GM12891 (cell line): ENCODE measurements around the gene BICD2.

Experiments
- POLR2A ChIP-seq: IDR thresholded peaks from 2 replicates; pipeline ENCODE4 v1.6.1; 2011; ENCODE audit warnings: low read depth, low read length, control low read depth
- POLR2AphosphoS5 ChIP-seq: IDR thresholded peaks from 2 replicates; pipeline ENCODE4 v1.6.1; 2011; ENCODE audit warnings: low read depth, low read length, control low read depth
- POU2F2 ChIP-seq: IDR thresholded peaks from 2 replicates; pipeline ENCODE4 v1.6.1; 2011; ENCODE audit warnings: low read depth, mild to moderate bottlenecking, control low read depth, low read length, moderate library complexity
- SPI1 ChIP-seq: IDR thresholded peaks from 2 replicates; pipeline ENCODE4 v1.6.1; 2011; ENCODE audit warnings: low read depth, low read length, control low read depth
- TAF1 ChIP-seq: IDR thresholded peaks from 2 replicates; pipeline ENCODE4 v1.6.1; 2011; ENCODE audit warnings: low read depth, low read length, control low read depth

DNA sequence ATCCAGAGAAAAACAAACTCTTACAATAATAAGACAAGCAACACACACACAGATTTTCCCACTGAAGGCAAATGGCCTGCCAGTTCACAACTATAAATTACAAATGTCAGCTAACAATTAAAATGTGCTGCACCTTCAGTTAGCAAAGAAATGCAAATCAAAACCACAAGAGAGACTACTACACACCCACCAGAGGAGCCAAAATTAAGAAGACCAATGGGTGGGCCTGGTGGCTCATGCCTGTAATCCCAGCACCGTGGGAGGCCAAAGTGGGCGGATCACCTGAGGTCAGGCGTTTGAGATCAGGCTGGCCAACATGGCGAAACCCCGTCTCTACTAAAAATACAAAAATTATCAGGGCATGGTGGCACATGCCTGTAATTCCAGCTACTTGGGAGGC lies 79.6 kb downstream of the BICD2 start:
- TF ChIP-seq POLR2A (no peak), POLR2AphosphoS5 (no peak), SPI1 (no peak), TAF1 (no peak), POU2F2 (no peak)
